Caco-2 (cell line): ENCODE results near the gene MBNL2. TPM values are rescaled to one million over a fixed set of nuclear protein-coding genes. Genes with fewer than 3 reads are reported as not detected.

Source experiments
- BruUV-seq: library from RNA; stranded (reverse); fragments of 400-500 nt; replicated peaks from 2 replicates; lab custom pipeline; 2021; lab: Mats Ljungman, UMichigan
- CTCF ChIA-PET: fragments of 300-600 bp; sonication (Branson Sonifier 250); formaldehyde crosslinking; loops from one replicate; lab custom pipeline; 2022; ENCODE audit warnings: antibody characterized with exemption; lab: Charles Lee
- POLR2A ChIA-PET: fragments of 300-600 bp; sonication (Branson Sonifier 250); formaldehyde crosslinking; loops from one replicate; lab custom pipeline; 2022; ENCODE audit warnings: antibody characterized with exemption; lab: Charles Lee
- DNase-seq, 2 experiments: peaks; one replicate each; pipeline versions ENCODE4 v3.0.0 to v3.0.0-alpha.2; 2020 to 2022
- H3K27me3 ChIP-seq: replicated peaks from 2 replicates; pipeline ENCODE4 v1.6.0; 2011; ENCODE audit warnings: low read length; ENCODE audit not compliant: control insufficient read depth, insufficient read depth
- H3K36me3 ChIP-seq: 2 replicates; pipeline ENCODE4 v1.5.1; 2011; ENCODE audit warnings: low read length; ENCODE audit not compliant: control insufficient read depth, insufficient read depth
- H3K4me1 ChIP-seq: fragments of 250-450 bp; sonication (Bioruptor Pico); 2 replicates; pipeline ENCODE4 v1.5.1; 2020; ENCODE audit warnings: mild to moderate bottlenecking
- H3K4me3 ChIP-seq: 2 replicates; pipeline ENCODE4 v1.5.1; 2011; ENCODE audit warnings: low read depth, mild to moderate bottlenecking, control low read depth, low read length
- H3K9me3 ChIP-seq: fragments of 250-450 bp; sonication (Bioruptor Pico); 2 replicates; pipeline ENCODE4 v1.5.1; 2020; ENCODE audit warnings: mild to moderate bottlenecking, moderate library complexity
- H3K27ac Mint-ChIP-seq: one replicate; pipeline ENCODE4 v1.8.0; 2022; ENCODE audit warnings: mixed read lengths; ENCODE audit not compliant: unreplicated experiment
- H3K27me3 Mint-ChIP-seq: one replicate; pipeline ENCODE4 v1.8.0; 2022; ENCODE audit warnings: mixed read lengths; ENCODE audit not compliant: insufficient read depth, unreplicated experiment
- H3K36me3 Mint-ChIP-seq: one replicate; pipeline ENCODE4 v1.8.0; 2022; ENCODE audit warnings: mild to moderate bottlenecking, mixed read lengths; ENCODE audit not compliant: insufficient read depth, unreplicated experiment
- H3K4me1 Mint-ChIP-seq: one replicate; pipeline ENCODE4 v1.8.0; 2022; ENCODE audit warnings: low read depth, mixed read lengths; ENCODE audit not compliant: unreplicated experiment
- H3K4me3 Mint-ChIP-seq: one replicate; pipeline ENCODE4 v1.8.0; 2022; ENCODE audit warnings: mild to moderate bottlenecking, moderate library complexity, mixed read lengths; ENCODE audit not compliant: unreplicated experiment
- H3K9me3 Mint-ChIP-seq: one replicate; pipeline ENCODE4 v1.8.0; 2022; ENCODE audit warnings: mixed read lengths; ENCODE audit not compliant: unreplicated experiment
- intact Hi-C: fragments of 100-400 bp; cut with micrococcal nuclease; formaldehyde crosslinking; loops from one replicate; pipeline ENCODE4 v1.10.0; 2022; ENCODE audit not compliant: unreplicated experiment
- total RNA-seq: library from RNA; stranded (reverse); gene quantifications from 2 replicates; pipeline ENCODE4 v1.2.3, GENCODE V29; 2022
- TF ChIP-seq, protein P1 (sequence below), 2 experiments: fragments of 200-600 bp in 1 of 2; IDR thresholded peaks; 1 replicate in 1 of 2; 2 replicates in 1 of 2; pipeline versions ENCODE4 v1.5.1 to v1.8.0; 2011 to 2022; ENCODE audit warnings: antibody characterized with exemption in 1 of 2, control low read depth in 1 of 2, inconsistent platforms in 1 of 2, low read depth in 1 of 2, low read length in 1 of 2, mild to moderate bottlenecking in 1 of 2, moderate library complexity in 1 of 2; ENCODE audit not compliant: insufficient read depth in 1 of 2, severe bottlenecking in 1 of 2, unreplicated experiment in 1 of 2

Gene MBNL2
- total RNA-seq, 1 experiment from 2014 or later = 41.6 TPM

GRCh38 chr13:97300871-97301270 is 78.7 kb downstream of the MBNL2 start:
- intact Hi-C loops = no loop called here
- TF ChIP-seq, protein P1, sequence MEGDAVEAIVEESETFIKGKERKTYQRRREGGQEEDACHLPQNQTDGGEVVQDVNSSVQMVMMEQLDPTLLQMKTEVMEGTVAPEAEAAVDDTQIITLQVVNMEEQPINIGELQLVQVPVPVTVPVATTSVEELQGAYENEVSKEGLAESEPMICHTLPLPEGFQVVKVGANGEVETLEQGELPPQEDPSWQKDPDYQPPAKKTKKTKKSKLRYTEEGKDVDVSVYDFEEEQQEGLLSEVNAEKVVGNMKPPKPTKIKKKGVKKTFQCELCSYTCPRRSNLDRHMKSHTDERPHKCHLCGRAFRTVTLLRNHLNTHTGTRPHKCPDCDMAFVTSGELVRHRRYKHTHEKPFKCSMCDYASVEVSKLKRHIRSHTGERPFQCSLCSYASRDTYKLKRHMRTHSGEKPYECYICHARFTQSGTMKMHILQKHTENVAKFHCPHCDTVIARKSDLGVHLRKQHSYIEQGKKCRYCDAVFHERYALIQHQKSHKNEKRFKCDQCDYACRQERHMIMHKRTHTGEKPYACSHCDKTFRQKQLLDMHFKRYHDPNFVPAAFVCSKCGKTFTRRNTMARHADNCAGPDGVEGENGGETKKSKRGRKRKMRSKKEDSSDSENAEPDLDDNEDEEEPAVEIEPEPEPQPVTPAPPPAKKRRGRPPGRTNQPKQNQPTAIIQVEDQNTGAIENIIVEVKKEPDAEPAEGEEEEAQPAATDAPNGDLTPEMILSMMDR (IDR thresholded peaks at IDR 0.05; ENCODE audit: insufficient read depth in 1 of 2, low read depth in 1 of 2, low read length in 1 of 2, severe bottlenecking in 1 of 2, unreplicated experiment in 1 of 2) = no peak
- H3K27me3 ChIP-seq = no peaks in the 10 kb centered on the region
- Mint-ChIP-seq H3K27ac (no peak overlapping the region), H3K36me3 (no peaks in the 10 kb centered on the region), H3K4me1 (no peaks in the 10 kb centered on the region), H3K9me3 (no peaks in the 10 kb centered on the region), H3K27me3 (no peaks in the 10 kb centered on the region), H3K4me3 (no peak overlapping the region)
- H3K4me1 ChIP-seq = peaks cover 26% of the 10 kb centered on the region
- no peak overlapping the region for H3K4me3 ChIP-seq
- CTCF ChIA-PET = no interaction called here
- POLR2A ChIA-PET = no interaction called here
- no peaks in the 10 kb centered on the region for H3K9me3 ChIP-seq
- no peaks in the 10 kb centered on the region for H3K36me3 ChIP-seq
- no TSS peak for BruUV-seq
- DNase-seq = no peak

DNA sequence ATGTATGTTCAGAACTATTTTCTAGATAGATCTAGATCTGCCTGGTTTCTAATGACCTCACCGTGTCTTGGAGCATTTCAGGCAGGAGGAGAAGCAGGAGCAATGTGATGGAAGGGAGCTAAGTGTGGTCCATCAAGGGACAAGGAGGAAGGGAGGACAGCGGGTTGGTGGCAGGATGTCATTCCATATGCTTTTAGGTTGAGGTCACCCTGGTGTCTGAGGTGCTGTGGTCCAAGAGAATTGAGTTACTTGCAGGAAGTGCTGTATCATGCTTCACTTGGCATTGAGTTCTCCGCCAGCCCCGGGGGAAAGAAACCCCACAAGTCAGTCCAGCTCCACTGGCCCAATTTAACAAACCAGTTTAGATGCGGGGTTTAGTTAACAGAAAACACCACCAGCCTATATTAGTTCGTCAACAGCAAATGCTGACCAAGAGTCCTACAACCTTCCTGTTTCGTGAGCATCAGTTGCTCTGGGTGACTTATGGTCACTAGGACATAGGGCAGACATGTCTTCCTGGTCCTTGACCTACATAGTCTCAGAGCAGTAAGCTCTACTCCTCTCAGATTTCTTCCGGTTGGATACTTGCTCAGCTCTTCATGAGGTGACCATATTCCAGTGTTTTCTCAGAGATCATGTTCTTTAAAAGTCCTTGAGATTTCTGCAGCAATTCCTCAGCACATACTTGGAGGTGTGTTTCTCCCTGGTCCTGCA is 79.4 kb downstream of the MBNL2 start:
- no peaks in the 10 kb centered on the region for H3K27me3 Mint-ChIP-seq
- peaks cover 26% of the 10 kb centered on the region for H3K4me1 ChIP-seq

DNA sequence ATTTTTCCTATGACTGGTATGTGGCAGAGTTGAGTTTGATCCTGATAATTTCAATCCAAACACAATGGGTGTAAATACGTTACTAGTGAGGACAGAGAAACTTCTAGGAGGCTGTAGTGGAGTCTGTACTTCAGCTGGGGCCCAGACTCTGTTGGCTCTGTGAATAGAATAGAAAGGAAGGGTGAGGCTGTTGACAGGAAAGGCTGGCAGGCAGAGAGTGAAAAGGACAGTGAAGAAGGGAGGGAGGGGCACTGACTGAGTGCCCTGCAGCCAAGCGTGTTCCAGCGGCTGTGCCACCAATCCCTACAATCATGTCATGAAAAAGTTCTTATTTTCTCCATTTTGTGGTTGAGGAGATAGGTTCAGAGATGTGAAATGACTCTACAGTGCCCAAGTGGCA is 80.5 kb downstream of the MBNL2 start:
- H3K4me1 ChIP-seq = peaks cover 26% of the 10 kb centered on the region
- H3K27me3 Mint-ChIP-seq = no peaks in the 10 kb centered on the region
- DNase-seq = no peak

More for the DNA sequence above, 79.4 kb downstream of the MBNL2 start:
- H3K4me3 Mint-ChIP-seq = no peak overlapping the region
- no peaks in the 10 kb centered on the region for H3K36me3 ChIP-seq
- TF ChIP-seq, protein P1 (IDR thresholded peaks at IDR 0.05; ENCODE audit: insufficient read depth in 1 of 2, low read depth in 1 of 2, low read length in 1 of 2, severe bottlenecking in 1 of 2, unreplicated experiment in 1 of 2) = no peak
- no peak overlapping the region for H3K4me3 ChIP-seq
- no peak overlapping the region for H3K27ac Mint-ChIP-seq
- no peak for DNase-seq
- H3K4me1 Mint-ChIP-seq = peaks cover 6% of the 10 kb centered on the region
- no peaks in the 10 kb centered on the region for H3K27me3 ChIP-seq
- H3K9me3 ChIP-seq = no peaks in the 10 kb centered on the region
- ChIA-PET CTCF (no interaction called here), POLR2A (no interaction called here)
- no peaks in the 10 kb centered on the region for H3K9me3 Mint-ChIP-seq
- H3K36me3 Mint-ChIP-seq = no peaks in the 10 kb centered on the region
- no TSS peak for BruUV-seq
- intact Hi-C loops = no loop called here

More for the DNA sequence above, 80.5 kb downstream of the MBNL2 start:
- no TSS peak for BruUV-seq
- intact Hi-C loops = no loop called here
- no peaks in the 10 kb centered on the region for H3K9me3 ChIP-seq
- H3K9me3 Mint-ChIP-seq = no peaks in the 10 kb centered on the region
- ChIA-PET POLR2A (no interaction called here), CTCF (no interaction called here)
- no peaks in the 10 kb centered on the region for H3K27me3 ChIP-seq
- no peak overlapping the region for H3K27ac Mint-ChIP-seq
- H3K4me3 Mint-ChIP-seq = no peak overlapping the region
- no peak overlapping the region for H3K4me3 ChIP-seq
- TF ChIP-seq, protein P1 (IDR thresholded peaks at IDR 0.05; ENCODE audit: insufficient read depth in 1 of 2, low read depth in 1 of 2, low read length in 1 of 2, severe bottlenecking in 1 of 2, unreplicated experiment in 1 of 2) = no peak
- H3K36me3 ChIP-seq = no peaks in the 10 kb centered on the region
- H3K36me3 Mint-ChIP-seq = peaks cover under 1% of the 10 kb centered on the region
- peaks cover 11% of the 10 kb centered on the region for H3K4me1 Mint-ChIP-seq
